ENCODE data around the gene ANGPTL2.

ANGPTL2 gene

DNA sequence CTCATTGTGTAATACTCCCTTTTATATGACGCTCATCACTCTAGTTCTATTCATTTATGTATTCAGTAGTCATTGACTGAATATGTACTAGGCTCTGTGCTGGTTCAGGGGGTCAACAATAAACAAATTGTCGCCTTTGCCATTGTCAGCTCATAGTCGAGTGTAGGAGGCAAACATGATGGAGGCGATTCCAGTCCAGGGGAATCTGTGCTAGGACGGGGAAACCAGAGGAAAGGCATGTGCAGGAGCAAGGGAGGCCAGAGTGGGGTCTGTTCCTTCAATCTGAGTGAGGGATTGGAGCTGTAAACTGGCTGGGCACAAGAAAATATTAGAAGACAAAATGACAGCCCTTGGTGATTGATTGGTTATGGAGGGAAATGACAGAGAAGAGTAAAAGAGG lies 83.9 kb downstream of the ANGPTL2 start:
- no peak for DNase-seq

Data from NK-92 treated with Interleukin-12 subunit alpha and Interleukin-12 subunit beta, amount 100 ng/mL, for 24 hours (cell line).